Liver (tissue), 3 donors: ENCODE measurements around the gene GMDS.

Experiments
- CTCF ChIP-seq: fragments of 150-350 bp; IDR thresholded peaks from 2 replicates; pipeline ENCODE4 v1.5.1; 2017; ENCODE audit warnings: improper control_type of control experiment, low read depth, low read length; ENCODE audit not compliant: missing input control
- RXRA ChIP-seq, 2 donors: IDR thresholded peaks; 2 replicates each; pipeline ENCODE4 v1.6.1; 2017 to 2018; ENCODE audit warnings: antibody characterized with exemption in 2 of 2, mild to moderate bottlenecking in 1 of 2
- TAF1 ChIP-seq: conservative IDR thresholded peaks from 2 replicates; pipeline ENCODE4 v1.6.1; 2016; ENCODE audit warnings: antibody characterized with exemption, mild to moderate bottlenecking
- YY1 ChIP-seq: IDR thresholded peaks from 2 replicates; pipeline ENCODE4 v1.6.1; 2016; ENCODE audit warnings: antibody characterized with exemption, mild to moderate bottlenecking
- TF ChIP-seq, protein P1 (sequence below): IDR thresholded peaks from 2 replicates; pipeline ENCODE4 v1.6.1; 2016; ENCODE audit warnings: antibody characterized with exemption, mild to moderate bottlenecking
- donor health status: healthy.
- donor health status: healthy.

GRCh38 chr6:2175825-2176224 is 69.6 kb downstream of the GMDS start:
- TF ChIP-seq, protein P1, sequence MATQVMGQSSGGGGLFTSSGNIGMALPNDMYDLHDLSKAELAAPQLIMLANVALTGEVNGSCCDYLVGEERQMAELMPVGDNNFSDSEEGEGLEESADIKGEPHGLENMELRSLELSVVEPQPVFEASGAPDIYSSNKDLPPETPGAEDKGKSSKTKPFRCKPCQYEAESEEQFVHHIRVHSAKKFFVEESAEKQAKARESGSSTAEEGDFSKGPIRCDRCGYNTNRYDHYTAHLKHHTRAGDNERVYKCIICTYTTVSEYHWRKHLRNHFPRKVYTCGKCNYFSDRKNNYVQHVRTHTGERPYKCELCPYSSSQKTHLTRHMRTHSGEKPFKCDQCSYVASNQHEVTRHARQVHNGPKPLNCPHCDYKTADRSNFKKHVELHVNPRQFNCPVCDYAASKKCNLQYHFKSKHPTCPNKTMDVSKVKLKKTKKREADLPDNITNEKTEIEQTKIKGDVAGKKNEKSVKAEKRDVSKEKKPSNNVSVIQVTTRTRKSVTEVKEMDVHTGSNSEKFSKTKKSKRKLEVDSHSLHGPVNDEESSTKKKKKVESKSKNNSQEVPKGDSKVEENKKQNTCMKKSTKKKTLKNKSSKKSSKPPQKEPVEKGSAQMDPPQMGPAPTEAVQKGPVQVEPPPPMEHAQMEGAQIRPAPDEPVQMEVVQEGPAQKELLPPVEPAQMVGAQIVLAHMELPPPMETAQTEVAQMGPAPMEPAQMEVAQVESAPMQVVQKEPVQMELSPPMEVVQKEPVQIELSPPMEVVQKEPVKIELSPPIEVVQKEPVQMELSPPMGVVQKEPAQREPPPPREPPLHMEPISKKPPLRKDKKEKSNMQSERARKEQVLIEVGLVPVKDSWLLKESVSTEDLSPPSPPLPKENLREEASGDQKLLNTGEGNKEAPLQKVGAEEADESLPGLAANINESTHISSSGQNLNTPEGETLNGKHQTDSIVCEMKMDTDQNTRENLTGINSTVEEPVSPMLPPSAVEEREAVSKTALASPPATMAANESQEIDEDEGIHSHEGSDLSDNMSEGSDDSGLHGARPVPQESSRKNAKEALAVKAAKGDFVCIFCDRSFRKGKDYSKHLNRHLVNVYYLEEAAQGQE = no peak
- TF ChIP-seq CTCF (no peak), YY1 (no peak), RXRA (IDR thresholded peaks at IDR 0.05) (no peak), TAF1 (no peak)
